ENCODE results near the gene STK32A.

The STK32A gene

GRCh38 chr5:147234825-147235635 is at the start of gene STK32A:
TSS of gene STK32A (plus strand) at chr5:147235026. CDS start at chr5:147239635, 4,609 bp downstream.
- TF ChIP-seq, protein P1, sequence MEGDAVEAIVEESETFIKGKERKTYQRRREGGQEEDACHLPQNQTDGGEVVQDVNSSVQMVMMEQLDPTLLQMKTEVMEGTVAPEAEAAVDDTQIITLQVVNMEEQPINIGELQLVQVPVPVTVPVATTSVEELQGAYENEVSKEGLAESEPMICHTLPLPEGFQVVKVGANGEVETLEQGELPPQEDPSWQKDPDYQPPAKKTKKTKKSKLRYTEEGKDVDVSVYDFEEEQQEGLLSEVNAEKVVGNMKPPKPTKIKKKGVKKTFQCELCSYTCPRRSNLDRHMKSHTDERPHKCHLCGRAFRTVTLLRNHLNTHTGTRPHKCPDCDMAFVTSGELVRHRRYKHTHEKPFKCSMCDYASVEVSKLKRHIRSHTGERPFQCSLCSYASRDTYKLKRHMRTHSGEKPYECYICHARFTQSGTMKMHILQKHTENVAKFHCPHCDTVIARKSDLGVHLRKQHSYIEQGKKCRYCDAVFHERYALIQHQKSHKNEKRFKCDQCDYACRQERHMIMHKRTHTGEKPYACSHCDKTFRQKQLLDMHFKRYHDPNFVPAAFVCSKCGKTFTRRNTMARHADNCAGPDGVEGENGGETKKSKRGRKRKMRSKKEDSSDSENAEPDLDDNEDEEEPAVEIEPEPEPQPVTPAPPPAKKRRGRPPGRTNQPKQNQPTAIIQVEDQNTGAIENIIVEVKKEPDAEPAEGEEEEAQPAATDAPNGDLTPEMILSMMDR (conservative IDR thresholded peaks at IDR 0.05), result peak; percentile 44
- H3K27ac ChIP-seq, result peak within 1 kb of the TSS; percentile 56

- TF ChIP-seq, protein P1 (conservative IDR thresholded peaks at IDR 0.05), result no peak
- no peak overlapping the region for H3K27ac ChIP-seq
Observed at GRCh38 chr5:147187099-147187540, 47.7 kb upstream of the STK32A start.

- no peak overlapping the region for H3K27ac ChIP-seq
- TF ChIP-seq, protein P1 (conservative IDR thresholded peaks at IDR 0.05), result peak; percentile 76
Observed at GRCh38 chr5:147188200-147189108, 46.4 kb upstream of the STK32A start.

DNA sequence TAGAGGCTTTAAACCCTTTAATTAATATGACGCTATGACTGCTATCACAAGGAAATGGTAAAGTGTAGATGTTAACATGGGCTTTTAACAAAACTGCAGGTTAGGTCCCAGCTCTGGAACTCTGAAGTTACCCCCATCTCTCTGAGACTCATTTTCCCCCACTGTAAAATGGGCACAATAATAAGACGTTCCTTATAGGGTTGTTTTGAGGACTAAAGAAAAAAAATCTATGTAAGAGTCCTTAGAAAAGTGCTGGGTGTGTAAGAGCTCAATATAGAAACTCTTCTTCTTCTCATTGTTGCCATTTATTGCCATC is 45.8 kb upstream of the STK32A start:
- no peak overlapping the region for H3K27ac ChIP-seq
- TF ChIP-seq, protein P1 (conservative IDR thresholded peaks at IDR 0.05), result peak; percentile 29

DNA sequence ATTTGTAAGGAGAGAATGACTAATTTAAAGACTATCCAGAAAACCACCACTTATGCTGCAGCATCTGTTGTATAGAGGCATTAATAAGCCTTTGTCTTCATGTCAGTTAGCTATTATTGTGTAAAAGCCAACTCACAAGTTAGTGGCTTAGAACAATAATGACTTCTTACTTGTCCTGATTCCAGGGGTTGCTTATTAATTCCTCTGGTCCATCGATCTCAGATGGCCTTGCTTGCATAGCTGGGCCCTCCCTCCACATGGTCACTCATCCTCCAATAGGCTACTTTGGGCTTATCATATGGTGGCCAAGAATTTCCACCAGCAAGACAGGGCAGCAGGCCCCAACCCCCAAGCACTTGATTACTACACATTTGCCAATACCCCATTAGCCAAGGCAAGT is 44.5 kb upstream of the STK32A start:
- no peak overlapping the region for H3K27ac ChIP-seq
- TF ChIP-seq, protein P1 (conservative IDR thresholded peaks at IDR 0.05), result no peak

DNA sequence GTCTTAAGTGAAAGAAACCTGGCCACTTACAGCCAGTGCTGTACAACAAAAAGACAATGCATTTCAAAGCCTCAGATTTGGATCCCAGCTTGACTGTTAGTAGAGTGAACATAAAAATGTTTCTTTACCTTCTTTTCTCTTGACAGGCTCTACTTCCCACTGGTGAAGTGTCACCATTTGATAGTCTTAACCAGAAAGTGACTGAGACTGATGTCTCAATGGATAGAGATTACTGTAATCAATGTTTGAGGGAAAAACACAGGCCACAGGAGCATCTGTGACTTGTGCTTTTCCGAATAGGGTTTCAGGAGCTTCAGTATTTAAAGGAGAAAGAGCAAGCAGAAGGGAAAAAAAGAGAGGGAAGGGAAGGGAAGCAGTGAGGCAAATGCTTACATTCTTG is 41.7 kb upstream of the STK32A start:
- no peak overlapping the region for H3K27ac ChIP-seq
- TF ChIP-seq, protein P1 (conservative IDR thresholded peaks at IDR 0.05), result no peak

DNA sequence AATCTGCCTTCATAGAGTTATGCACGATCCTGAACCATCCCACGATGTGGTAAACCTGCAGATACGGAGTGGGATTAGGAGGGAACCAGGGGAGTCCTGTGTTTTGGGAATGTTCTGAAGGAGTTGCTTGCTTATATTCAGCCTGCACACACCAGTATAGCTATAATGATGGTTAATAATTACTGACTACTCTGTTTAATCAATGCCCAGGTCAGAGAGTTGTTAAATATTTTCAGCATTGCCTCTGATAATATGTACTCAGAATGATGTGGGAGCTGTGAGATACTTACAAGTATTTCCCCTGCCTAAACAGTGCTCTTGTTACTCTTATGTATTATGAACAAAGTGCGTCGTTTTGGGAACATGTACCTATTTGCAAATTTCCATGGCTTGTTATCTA is 34.8 kb upstream of the STK32A start:
- TF ChIP-seq, protein P1 (conservative IDR thresholded peaks at IDR 0.05), result no peak
- H3K27ac ChIP-seq, result peak overlapping the region; percentile 33; the same call in 1 of the 2 replicates
